Stimulated activated CD4-positive, alpha-beta T cell treated with anti-CD3 and anti-CD28 coated beads, Interleukin-4, amount 100 ng/mL, for 24 hours (primary cell): ENCODE data around the gene GNA14.
"Not testable (repeated sequence)": the region's sequence is repeated elsewhere in the genome, so short reads cannot be mapped to it uniquely, and the experiment has no call there.

ENCODE experiments used
- DNase-seq: peaks from one replicate; pipeline ENCODE4 v3.0.0-alpha.2; 2020

GNA14 gene

GRCh38 chr9:77640741-77641580 is 7.2 kb downstream of the GNA14 start:
- DNase-seq: no peak

- no peak for DNase-seq
These were observed 15.5 kb downstream of the GNA14 start for GRCh38 chr9:77632652-77633051.

- DNase-seq: not testable (repeated sequence)
These were observed 19.3 kb downstream of the GNA14 start for GRCh38 chr9:77628864-77629263.

- no peak for DNase-seq
These were observed 31.9 kb downstream of the GNA14 start for GRCh38 chr9:77616191-77616590.

GRCh38 chr9:77614645-77615044 is 33.5 kb downstream of the GNA14 start:
- DNase-seq: no peak

GRCh38 chr9:77606526-77606925 is 41.6 kb downstream of the GNA14 start:
- DNase-seq: no peak

- no peak for DNase-seq
These were observed 42.5 kb downstream of the GNA14 start for GRCh38 chr9:77605449-77606220.

GRCh38 chr9:77604316-77604715 is 43.8 kb downstream of the GNA14 start:
- DNase-seq: no peak

GRCh38 chr9:77602852-77603251 is 45.3 kb downstream of the GNA14 start:
- no peak for DNase-seq

GRCh38 chr9:77601476-77602099 is 46.5 kb downstream of the GNA14 start:
- DNase-seq: no peak

- DNase-seq: no peak
These were observed 47.3 kb downstream of the GNA14 start for GRCh38 chr9:77600810-77601209.

- DNase-seq: no peak
These were observed 48.6 kb downstream of the GNA14 start for GRCh38 chr9:77599492-77599891.

- no peak for DNase-seq
These were observed 49.1 kb downstream of the GNA14 start for GRCh38 chr9:77598991-77599390.

- DNase-seq: no peak
These were observed 49.6 kb downstream of the GNA14 start for GRCh38 chr9:77598524-77598923.

GRCh38 chr9:77597057-77597456 is 51.1 kb downstream of the GNA14 start:
- no peak for DNase-seq

GRCh38 chr9:77595426-77596095 is 52.6 kb downstream of the GNA14 start:
- DNase-seq: no peak

- no peak for DNase-seq
These were observed 53.2 kb downstream of the GNA14 start for GRCh38 chr9:77594963-77595362.

GRCh38 chr9:77593528-77593927 is 54.6 kb downstream of the GNA14 start:
- no peak for DNase-seq

- no peak for DNase-seq
These were observed 55.6 kb downstream of the GNA14 start for GRCh38 chr9:77592476-77592875.

- no peak for DNase-seq
These were observed 58.9 kb downstream of the GNA14 start for GRCh38 chr9:77589046-77589795.

GRCh38 chr9:77588271-77588937 is 59.7 kb downstream of the GNA14 start:
- no peak for DNase-seq

- DNase-seq: no peak
These were observed 60.3 kb downstream of the GNA14 start for GRCh38 chr9:77587851-77588250.
